GM21825 (cell line): ENCODE data around the gene EYA4.
"Not testable (repeated sequence)": the region's sequence is repeated elsewhere in the genome, so short reads cannot be mapped to it uniquely, and the experiment has no call there.

ENCODE experiments used
- ATAC-seq: cut with Tn5 transposase; IDR thresholded peaks from one replicate; pipeline ENCODE4 v1.9.1; 2021; ENCODE audit warnings: mild to moderate bottlenecking, moderate library complexity; ENCODE audit not compliant: unreplicated experiment

The EYA4 gene

GRCh38 chr6:133393891-133394290 lies 152.7 kb downstream of the EYA4 start:
- no peak for ATAC-seq

- no peak for ATAC-seq
Observed at GRCh38 chr6:133394630-133395029, 153.5 kb downstream of the EYA4 start.

- ATAC-seq, result no peak
Observed at GRCh38 chr6:133396233-133396983, 155.3 kb downstream of the EYA4 start.

DNA sequence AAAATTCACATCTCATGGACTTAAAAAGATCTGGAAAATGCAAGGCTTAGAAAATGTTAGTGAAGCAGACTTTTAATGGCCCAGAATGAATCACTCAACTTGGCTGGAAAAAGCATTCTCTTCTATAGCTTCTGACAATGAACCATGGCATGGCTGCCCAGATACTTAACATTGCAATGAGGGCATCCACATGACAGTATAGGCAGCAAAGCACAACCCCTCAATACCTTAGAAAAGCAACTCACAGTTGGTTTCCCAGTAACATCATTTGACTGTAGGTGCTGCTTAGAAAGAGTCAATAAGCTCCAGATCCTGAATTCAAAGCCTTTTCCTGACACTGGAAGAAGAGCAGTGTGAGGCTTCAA lies 155.8 kb downstream of the EYA4 start:
- ATAC-seq, result no peak

GRCh38 chr6:133397601-133398000 lies 156.4 kb downstream of the EYA4 start:
- ATAC-seq, result not testable (repeated sequence)

DNA sequence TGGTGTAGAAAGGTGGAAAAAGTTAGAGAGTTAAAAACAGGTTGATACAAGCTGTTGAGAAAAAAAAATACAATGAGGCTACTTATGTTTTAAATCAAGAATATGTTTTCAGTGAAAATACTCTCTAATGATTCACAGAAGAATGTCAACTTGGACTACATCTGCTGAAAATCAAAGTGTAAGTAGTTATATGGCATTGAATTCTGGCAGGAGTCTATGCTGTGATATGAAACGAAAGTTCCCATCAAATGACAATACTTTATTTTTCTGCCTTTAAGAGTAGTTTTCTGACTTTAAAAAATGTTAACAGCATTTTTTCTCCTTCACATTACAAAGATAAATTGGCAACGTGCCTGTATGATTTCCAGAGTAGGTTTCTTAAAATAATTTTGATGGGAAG lies 158.3 kb downstream of the EYA4 start:
- no peak for ATAC-seq

DNA sequence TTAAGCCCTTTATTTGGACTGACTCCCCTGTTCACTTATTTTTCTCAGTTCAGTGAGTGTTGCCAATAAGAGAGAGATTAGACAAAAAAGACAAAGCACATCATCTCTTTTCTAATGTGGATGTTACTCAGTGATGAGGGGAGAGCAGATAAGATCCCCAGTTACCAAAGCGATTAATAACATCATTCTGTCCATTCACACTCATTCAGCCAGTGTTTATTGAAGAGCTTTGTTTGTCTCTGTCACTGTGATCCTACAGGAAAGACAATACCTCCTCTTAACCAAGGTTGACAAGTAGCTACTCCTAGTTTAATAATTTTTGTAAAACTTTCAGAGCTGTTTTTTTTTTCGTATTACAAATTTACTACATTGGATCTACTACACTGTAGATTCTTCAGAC lies 163.0 kb downstream of the EYA4 start:
- ATAC-seq, result no peak

DNA sequence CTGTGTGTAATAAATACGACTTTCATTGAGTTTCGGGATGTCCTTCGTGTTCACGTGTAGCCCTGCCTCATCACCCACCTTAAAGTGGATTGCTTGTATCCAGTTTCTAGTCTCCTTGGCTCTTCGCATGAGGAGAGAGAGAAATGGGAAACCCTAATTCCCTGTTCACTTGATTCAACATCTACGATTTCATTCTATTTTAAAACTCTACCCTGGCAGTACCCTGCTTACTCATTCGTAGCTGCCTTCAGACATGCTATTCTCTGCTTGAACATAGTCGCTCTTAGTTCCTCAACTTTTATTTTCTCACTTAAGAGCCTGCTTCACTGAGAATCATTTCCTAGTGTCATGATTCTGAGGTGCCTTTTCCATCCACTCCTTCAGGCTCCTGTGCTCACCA lies 163.6 kb downstream of the EYA4 start:
- ATAC-seq, result no peak

DNA sequence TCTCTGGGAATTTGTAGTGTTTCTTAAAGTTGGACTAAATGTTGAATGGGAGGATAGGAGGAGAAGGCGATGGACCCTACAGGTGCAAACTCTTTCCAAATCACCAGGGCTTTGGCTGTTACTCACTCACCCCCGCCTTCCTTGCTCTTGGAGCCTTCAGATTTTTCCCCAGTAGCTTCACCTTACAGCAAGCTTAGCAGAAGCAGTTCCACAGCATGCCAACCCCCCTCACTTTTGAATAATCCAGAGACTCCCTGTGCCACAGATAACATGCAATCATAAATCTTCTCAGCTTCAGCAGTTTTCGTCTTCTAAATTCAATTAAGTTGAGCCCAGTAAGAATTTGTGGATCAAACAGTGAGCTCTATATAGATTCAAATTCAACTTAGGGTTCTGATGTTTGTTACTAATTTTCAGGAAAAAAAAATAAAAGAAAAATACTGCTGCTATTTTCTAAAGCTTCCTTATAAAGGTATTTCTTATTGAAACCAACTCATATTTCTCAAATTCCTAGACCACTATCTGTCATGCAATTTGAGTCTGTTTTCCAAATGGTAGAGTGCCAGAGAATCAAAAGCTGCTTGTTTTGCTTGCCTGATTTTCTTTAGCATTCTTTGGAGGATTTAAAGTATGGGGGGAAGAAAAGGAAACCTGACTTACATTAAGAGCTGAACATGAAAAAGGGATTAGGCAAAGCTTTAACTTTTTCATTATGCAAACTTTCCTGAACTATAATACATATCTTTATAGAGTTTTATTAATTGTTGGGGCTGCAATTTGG lies 166.4 kb downstream of the EYA4 start:
- no peak for ATAC-seq

DNA sequence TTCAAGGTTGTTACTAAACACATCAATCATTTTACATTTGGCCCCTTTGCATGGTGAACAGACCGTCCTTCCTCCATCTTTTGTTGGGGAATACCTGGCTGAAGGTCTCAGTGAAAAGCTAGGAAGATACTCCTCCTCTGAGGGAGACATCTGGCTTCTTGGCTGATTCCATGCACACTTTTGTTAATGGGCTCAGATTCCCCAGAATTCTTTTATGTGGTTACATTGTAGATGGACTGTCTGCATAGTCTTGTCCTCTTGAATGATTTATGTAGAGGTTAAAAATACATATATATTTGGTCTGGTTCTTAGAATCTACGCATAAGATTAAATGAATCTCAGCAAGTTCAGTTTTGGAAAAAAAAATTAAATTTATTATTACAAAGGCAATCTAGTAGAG lies 167.0 kb downstream of the EYA4 start:
- ATAC-seq, result no peak

DNA sequence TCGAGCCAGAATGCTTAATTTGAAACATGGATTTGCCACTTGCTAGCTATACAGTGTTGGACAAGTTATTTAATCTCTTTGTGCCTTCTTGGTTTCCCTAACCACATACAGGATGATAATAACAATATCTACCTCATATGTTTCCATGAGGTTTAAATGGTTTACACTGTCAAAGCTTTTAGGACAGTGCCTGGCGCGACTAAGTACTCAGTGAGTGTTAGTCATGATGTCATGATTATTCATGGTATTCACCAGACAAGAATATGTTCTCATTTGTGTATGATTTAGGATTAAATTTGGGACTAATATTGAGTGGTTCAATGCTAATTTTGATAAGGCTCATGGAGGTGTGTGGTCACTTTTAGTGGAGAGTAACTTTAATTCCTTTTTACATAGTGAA lies 167.4 kb downstream of the EYA4 start:
- no peak for ATAC-seq

DNA sequence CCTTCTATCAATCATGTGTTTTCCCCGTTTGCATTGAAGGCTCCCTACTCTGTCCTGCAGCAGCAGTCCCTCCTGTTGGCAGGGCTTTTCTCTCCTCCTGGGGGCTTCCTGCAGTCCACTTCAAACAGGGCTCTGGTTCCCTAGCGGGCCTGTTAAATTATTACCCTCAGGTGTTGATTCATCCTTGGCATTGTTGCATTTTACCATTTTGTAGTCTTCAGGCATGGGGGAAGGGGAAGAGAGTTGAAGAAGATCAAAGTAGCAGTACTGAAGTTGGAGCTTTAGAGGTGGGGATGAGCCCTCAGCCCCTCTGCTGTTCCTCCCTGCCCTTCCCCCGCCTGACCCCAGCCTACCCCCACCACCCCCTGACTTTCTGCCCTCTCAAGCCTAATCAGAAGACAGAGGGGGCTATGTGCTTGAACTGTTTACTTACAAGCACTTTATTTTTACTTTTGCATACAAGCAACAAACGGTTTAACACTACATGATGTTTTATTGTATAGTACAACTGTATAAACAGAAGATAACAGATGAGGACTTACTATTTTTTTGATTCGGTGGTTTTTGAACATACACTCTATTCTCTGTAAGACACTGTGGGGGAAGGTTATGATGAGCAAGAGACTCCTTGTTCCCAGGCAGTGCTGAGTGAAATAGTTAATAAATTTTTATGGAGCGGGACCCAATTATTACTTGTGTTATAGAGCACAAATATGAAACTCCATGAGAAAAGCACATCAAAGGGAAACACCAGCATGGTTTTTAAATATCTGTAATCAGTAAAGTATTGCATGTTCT lies 169.7 kb downstream of the EYA4 start:
- no peak for ATAC-seq

GRCh38 chr6:133411757-133412156 lies 170.6 kb downstream of the EYA4 start:
- ATAC-seq, result no peak

DNA sequence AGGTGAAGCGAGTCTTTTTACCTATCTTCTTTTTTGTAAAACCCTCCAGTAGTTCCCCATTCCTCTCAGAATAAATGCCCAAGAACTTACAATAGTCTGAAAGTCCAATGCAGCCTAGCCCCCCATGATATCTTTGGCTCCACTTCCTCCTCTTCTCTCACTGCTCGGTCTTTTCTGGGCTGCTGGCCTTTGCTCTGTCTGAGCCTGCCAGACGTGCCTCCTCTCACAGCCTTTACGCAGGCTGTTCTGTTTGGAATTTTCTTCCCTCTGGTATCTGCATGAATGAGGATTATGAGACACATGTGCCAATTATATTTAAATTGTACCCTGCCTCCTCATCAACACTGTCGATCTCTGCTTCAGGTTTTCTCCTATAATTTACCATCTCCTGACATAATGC lies 174.1 kb downstream of the EYA4 start:
- no peak for ATAC-seq

DNA sequence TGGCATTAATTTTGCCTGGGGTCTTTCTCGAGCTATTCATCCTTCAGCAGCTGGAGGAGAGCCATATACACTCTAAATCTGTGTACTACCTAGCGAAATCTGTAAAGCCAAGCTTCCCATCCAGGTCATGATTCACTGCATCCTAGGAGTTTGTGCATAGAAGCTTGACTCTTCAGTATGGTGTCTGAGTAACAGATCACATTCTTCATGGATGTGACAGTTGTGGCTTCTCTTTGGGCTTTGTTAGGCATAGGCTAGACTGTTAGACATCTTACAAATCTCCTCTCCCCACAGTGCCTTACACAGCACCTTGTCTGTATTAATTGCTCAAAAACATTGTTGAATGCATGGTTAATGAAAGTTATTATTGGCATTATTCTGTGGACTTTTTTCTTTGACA lies 177.0 kb downstream of the EYA4 start:
- ATAC-seq, result no peak

- no peak for ATAC-seq
Observed at GRCh38 chr6:133423242-133423641, 182.1 kb downstream of the EYA4 start.

DNA sequence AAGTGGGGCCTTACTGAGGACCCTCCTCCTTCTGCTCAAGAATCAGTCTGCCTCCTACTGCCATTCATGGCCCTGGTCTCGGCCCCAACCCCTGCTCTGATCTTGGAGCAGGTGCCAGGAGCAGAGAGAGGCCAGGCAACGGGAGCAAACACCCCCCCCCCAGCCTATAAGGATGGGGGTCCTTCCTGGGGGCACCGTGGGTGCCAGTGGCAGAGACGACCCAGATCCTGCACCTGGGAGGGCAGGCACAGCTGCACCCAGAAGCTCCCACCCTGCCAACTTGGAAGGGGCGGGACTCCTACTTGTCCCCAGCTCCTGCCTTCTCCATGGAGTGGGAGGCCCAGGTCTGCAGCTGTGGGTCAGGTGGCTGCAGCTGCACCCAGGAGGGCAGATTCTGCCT lies 183.2 kb downstream of the EYA4 start:
- no peak for ATAC-seq

DNA sequence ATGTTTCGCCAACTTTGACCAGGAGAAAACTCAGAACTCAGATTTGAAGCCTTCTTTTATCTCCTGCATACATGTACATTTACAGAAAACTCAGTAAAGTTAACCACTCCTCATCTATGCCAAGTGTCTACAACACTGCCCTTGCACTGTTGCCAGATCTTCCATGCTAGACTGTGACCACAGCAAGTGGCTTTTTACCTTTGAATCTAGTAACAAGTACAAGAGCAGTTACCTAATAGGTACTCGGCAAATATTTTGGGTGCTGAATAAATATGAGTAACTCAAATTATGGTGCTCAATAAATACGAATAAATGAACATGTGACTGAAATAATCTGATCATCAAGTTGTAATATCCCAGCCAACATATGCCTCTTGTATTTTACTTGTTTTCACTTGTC lies 184.9 kb downstream of the EYA4 start:
- ATAC-seq, result no peak

GRCh38 chr6:133428295-133428694 lies 187.1 kb downstream of the EYA4 start:
- no peak for ATAC-seq

DNA sequence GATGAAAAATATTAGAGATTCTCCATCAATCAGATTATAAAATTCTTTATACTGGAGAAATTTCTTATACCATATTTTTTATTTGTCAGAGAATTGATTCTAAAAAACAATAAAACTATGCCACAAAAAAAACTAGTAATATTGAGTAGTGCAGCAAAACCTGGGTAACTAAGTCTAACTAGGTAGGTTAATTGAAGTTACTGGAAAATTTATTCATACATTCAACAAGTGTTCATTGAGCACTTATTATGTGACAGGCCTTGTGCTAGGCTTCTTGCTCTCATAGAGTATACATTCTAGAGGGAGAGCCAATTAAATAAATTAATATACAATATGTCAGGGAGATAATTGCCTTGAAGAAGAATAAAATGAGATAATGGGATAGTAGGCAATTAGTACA lies 189.4 kb downstream of the EYA4 start:
- ATAC-seq, result no peak

GRCh38 chr6:133431031-133431430 lies 189.9 kb downstream of the EYA4 start:
- no peak for ATAC-seq
